SK-N-DZ (cell line): ENCODE results near the gene USP46.

Experiments used
- DNase-seq: peaks from one replicate; pipeline ENCODE4 v3.0.0-alpha.2; 2015; ENCODE audit warnings: low spot score

The USP46 gene

GRCh38 chr4:52657618-52658501, 1.2 kb downstream of the USP46 start:
- peak; percentile 17 for DNase-seq

- no peak for DNase-seq
Observed at GRCh38 chr4:52657292-52657617, 1.8 kb downstream of the USP46 start.

GRCh38 chr4:52655506-52655905, 3.6 kb downstream of the USP46 start:
- no peak for DNase-seq

GRCh38 chr4:52651996-52652672, 7.0 kb downstream of the USP46 start:
- DNase-seq: no peak

GRCh38 chr4:52648836-52649235, 10.3 kb downstream of the USP46 start:
- no peak for DNase-seq

GRCh38 chr4:52646741-52647140, 12.4 kb downstream of the USP46 start:
- DNase-seq: no peak

GRCh38 chr4:52646096-52646495, 13.0 kb downstream of the USP46 start:
- DNase-seq: no peak

GRCh38 chr4:52645300-52645699, 13.8 kb downstream of the USP46 start:
- DNase-seq: no peak

GRCh38 chr4:52643785-52644244, 15.3 kb downstream of the USP46 start:
- no peak for DNase-seq

- no peak for DNase-seq
Observed at GRCh38 chr4:52643190-52643589, 15.9 kb downstream of the USP46 start.

GRCh38 chr4:52641854-52642563, 17.1 kb downstream of the USP46 start:
- no peak for DNase-seq

GRCh38 chr4:52640808-52641565, 18.1 kb downstream of the USP46 start:
- no peak for DNase-seq

GRCh38 chr4:52638717-52639116, 20.4 kb downstream of the USP46 start:
- no peak for DNase-seq

GRCh38 chr4:52637116-52637515, 22.0 kb downstream of the USP46 start:
- DNase-seq: no peak

GRCh38 chr4:52635560-52635959, 23.5 kb downstream of the USP46 start:
- no peak for DNase-seq

- no peak for DNase-seq
Observed at GRCh38 chr4:52635130-52635529, 24.0 kb downstream of the USP46 start.

- no peak for DNase-seq
Observed at GRCh38 chr4:52633846-52634245, 25.3 kb downstream of the USP46 start.

GRCh38 chr4:52628974-52629373, 30.1 kb downstream of the USP46 start:
- DNase-seq: no peak

- no peak for DNase-seq
Observed at GRCh38 chr4:52628543-52628942, 30.6 kb downstream of the USP46 start.

GRCh38 chr4:52627876-52628275, 31.2 kb downstream of the USP46 start:
- DNase-seq: no peak

GRCh38 chr4:52625216-52625615, 33.9 kb downstream of the USP46 start:
- DNase-seq: no peak

- no peak for DNase-seq
Observed at GRCh38 chr4:52622564-52622963, 36.5 kb downstream of the USP46 start.
